A673 (cell line): Measurements from ENCODE around the gene R3HDM4. TPM values are rescaled to one million over a fixed set of nuclear protein-coding genes. Genes with fewer than 3 reads are reported as not detected.
A peak's percentile ranks its signal among the peaks of the same experiment; 100 is the strongest.

ENCODE experiments used
- BruUV-seq: library from RNA; stranded (reverse); fragments of 400-500 nt; replicated peaks from 2 replicates; lab custom pipeline; 2021; lab: Mats Ljungman, UMichigan
- CTCF ChIA-PET: fragments of 300-600 bp; sonication (Branson Sonifier 250); formaldehyde crosslinking; loops from one replicate; lab custom pipeline; 2022; ENCODE audit warnings: antibody characterized with exemption; lab: Charles Lee
- POLR2A ChIA-PET: fragments of 300-600 bp; sonication (Branson Sonifier 250); formaldehyde crosslinking; loops from one replicate; lab custom pipeline; 2022; ENCODE audit warnings: antibody characterized with exemption; ENCODE audit not compliant: low non-redundant PET; lab: Charles Lee
- DNase-seq: peaks from one replicate; pipeline ENCODE4 v3.0.0-alpha.2; 2015; ENCODE audit warnings: low spot score
- H3K27ac ChIP-seq: fragments of 200-600 bp; sonication (generic); 2 replicates; pipeline ENCODE4 v1.5.1; 2016; ENCODE audit warnings: mixed run types, low read depth, mild to moderate bottlenecking, mixed read lengths, antibody characterized with exemption, low read length; ENCODE audit not compliant: poor library complexity, severe bottlenecking
- H3K27me3 ChIP-seq: fragments of 200-600 bp; sonication (generic); replicated peaks from 2 replicates; pipeline ENCODE4 v1.6.1; 2017; ENCODE audit warnings: mixed run types, low read depth, mild to moderate bottlenecking, mixed read lengths, antibody characterized with exemption, low read length; ENCODE audit not compliant: insufficient read depth, poor library complexity
- H3K36me3 ChIP-seq: fragments of 200-600 bp; sonication (generic); 2 replicates; pipeline ENCODE4 v1.6.1; 2016; ENCODE audit warnings: mixed run types, mild to moderate bottlenecking, mixed read lengths, antibody characterized with exemption, low read length; ENCODE audit not compliant: insufficient read depth, poor library complexity, severe bottlenecking
- H3K4me1 ChIP-seq: fragments of 200-600 bp; sonication (generic); 2 replicates; pipeline ENCODE4 v1.6.1; 2017; ENCODE audit warnings: mixed run types, mild to moderate bottlenecking, mixed read lengths, antibody characterized with exemption, low read length; ENCODE audit not compliant: insufficient read depth, poor library complexity, severe bottlenecking
- H3K4me3 ChIP-seq: fragments of 200-600 bp; sonication (generic); 2 replicates; pipeline ENCODE4 v1.5.1; 2016; ENCODE audit warnings: low read depth, mixed run types, mild to moderate bottlenecking, mixed read lengths, low read length; ENCODE audit not compliant: poor library complexity, severe bottlenecking
- H3K9me3 ChIP-seq: fragments of 200-600 bp; sonication (generic); 2 replicates; pipeline ENCODE4 v1.6.1; 2016; ENCODE audit warnings: mixed run types, low read depth, mild to moderate bottlenecking, mixed read lengths, antibody characterized with exemption, low read length; ENCODE audit not compliant: poor library complexity, severe bottlenecking
- CTCF ChIP-seq: fragments of 300-800, 200-600 bp; sonication (generic); conservative IDR thresholded peaks from 2 replicates; pipeline ENCODE4 v1.5.1; 2017; ENCODE audit warnings: low read depth, mild to moderate bottlenecking, antibody characterized with exemption, low read length, moderate library complexity, mixed read lengths
- EZH2 ChIP-seq: fragments of 200-600 bp; sonication (generic); IDR thresholded peaks from 2 replicates; pipeline ENCODE4 v1.6.1; 2017; ENCODE audit warnings: borderline replicate concordance, low read depth, mild to moderate bottlenecking, mixed read lengths, antibody characterized with exemption, low read length; ENCODE audit not compliant: poor library complexity, severe bottlenecking
- intact Hi-C: fragments of 100-400 bp; cut with micrococcal nuclease; formaldehyde crosslinking; loops from one replicate; pipeline ENCODE4 v1.10.0; 2022; ENCODE audit not compliant: unreplicated experiment
- total RNA-seq: library from RNA; stranded (reverse); gene quantifications from 2 replicates; pipeline ENCODE4 v1.2.3, GENCODE V29; 2021

Gene R3HDM4
- total RNA-seq, 1 experiment from 2014 or later: 39.3 TPM

- BruUV-seq: no TSS peak
- Histone ChIP-seq H3K4me3 (no peak overlapping the region), H3K27ac (no peak overlapping the region), H3K4me1 (peaks cover 8% of the 10 kb centered on the region), H3K27me3 (no peaks in the 10 kb centered on the region), H3K9me3 (no peaks in the 10 kb centered on the region), H3K36me3 (peaks cover 2% of the 10 kb centered on the region)
- CTCF ChIA-PET: interaction anchor here (0.6 kb wide), 1 partner anchor 300 kb away, joined by 6 read pairs; no protein-coding TSS in a partner anchor
- POLR2A ChIA-PET: no interaction called here
- intact Hi-C loops: no loop called here
- TF ChIP-seq EZH2: no peak
- no peak for TF ChIP-seq CTCF
- DNase-seq: no peak
Observed at GRCh38 chr19:904545-904944, 8.5 kb downstream of the R3HDM4 start.

- ChIA-PET POLR2A (interaction anchor here (0.6 kb wide), 2 partner anchors 147 to 231 kb away, joined by 3 to 4 read pairs; no protein-coding TSS in a partner anchor), CTCF (no interaction called here)
- intact Hi-C loops: no loop called here
- TF ChIP-seq EZH2: no peak
- no peak for TF ChIP-seq CTCF
- Histone ChIP-seq H3K36me3 (peaks cover 4% of the 10 kb centered on the region), H3K9me3 (no peaks in the 10 kb centered on the region), H3K4me3 (no peak overlapping the region), H3K4me1 (peaks cover 8% of the 10 kb centered on the region), H3K27me3 (no peaks in the 10 kb centered on the region), H3K27ac (no peak overlapping the region)
- BruUV-seq: no TSS peak
- peak; percentile 56 for DNase-seq
Observed at GRCh38 chr19:903266-903797, 9.7 kb downstream of the R3HDM4 start.

GRCh38 chr19:902446-903226, 10.4 kb downstream of the R3HDM4 start:
- CTCF ChIA-PET: no interaction called here

More at GRCh38 chr19:902446-903226, 10.4 kb downstream of the R3HDM4 start:
- no peak overlapping the region for H3K4me3 ChIP-seq
- POLR2A ChIA-PET: interaction anchor here (0.6 kb wide), 1 partner anchor 230 kb away, joined by 3 read pairs; no protein-coding TSS in a partner anchor
- peaks cover 8% of the 10 kb centered on the region for H3K4me1 ChIP-seq
- DNase-seq: no peak
- TF ChIP-seq CTCF: no peak
- no peak for TF ChIP-seq EZH2
- no peaks in the 10 kb centered on the region for H3K9me3 ChIP-seq
- peaks cover 4% of the 10 kb centered on the region for H3K36me3 ChIP-seq
- intact Hi-C loops: no loop called here
- H3K27ac ChIP-seq: no peak overlapping the region
- BruUV-seq: no TSS peak
- H3K27me3 ChIP-seq: no peaks in the 10 kb centered on the region
